K562 (cell line): Measurements from ENCODE around the gene UGT1A6. TPM values are rescaled to one million over a fixed set of nuclear protein-coding genes. Genes with fewer than 3 reads are reported as not detected.

Experiments used
- ATAC-seq: fragments of 200-7000 bp; cut with Tn5 transposase; 3 replicates; pipeline ENCODE4 v1.9.1; 2020; ENCODE audit warnings: moderate library complexity
- BruUV-seq: library from RNA; stranded (reverse); fragments of 400-500 nt; replicated peaks from 2 replicates; lab custom pipeline; 2021; lab: Mats Ljungman, UMichigan
- CTCF ChIA-PET: fragments of 300-600 bp; formaldehyde crosslinking; extraction: SDS; loops from one replicate; lab custom pipeline; 2021; ENCODE audit warnings: low intra/inter-chr PET ratio; lab: Yijun Ruan, JAX
- POLR2A ChIA-PET: fragments of 300-600, 350-650 bp; sonication (Branson Sonifier 250); formaldehyde crosslinking; extraction: SDS; loops from one replicate; lab custom pipeline; 2021; ENCODE audit warnings: antibody characterized with exemption, inconsistent platforms; lab: Yijun Ruan, JAX
- DNase-seq, 4 experiments: peaks; one replicate each; pipeline versions ENCODE4 v3.0.0 to v3.0.0-alpha.2; 2011 to 2018; ENCODE audit warnings: low spot score in 3 of 4, mixed read lengths in 3 of 4; ENCODE audit errors: extremely low read depth in 1 of 4
- FAIRE-seq: peaks from 2 replicates; lab custom pipeline; 2011; peaks lifted over from hg19 to GRCh38; lab: Jason Lieb, UNC
- H2AFZ ChIP-seq: 2 replicates; pipeline ENCODE4 v1.6.0; 2011; ENCODE audit warnings: low read depth, low read length, control low read depth, inconsistent platforms
- H3K27ac ChIP-seq: fragments of 200-600 bp; 3 replicates; pipeline ENCODE4 v1.8.0; 2011; ENCODE audit warnings: low read depth, mild to moderate bottlenecking, control low read depth, inconsistent platforms, low read length, moderate library complexity, mixed read lengths; ENCODE audit errors: extremely low read depth
- H3K27me3 ChIP-seq, 2 experiments: fragments of 300-600 bp in 1 of 2; 2 replicates in 1 of 2; 3 replicates in 1 of 2; pipeline versions ENCODE4 v1.6.0 to v1.8.0; 2011; ENCODE audit warnings: inconsistent platforms in 2 of 2, low read length in 2 of 2, mild to moderate bottlenecking in 1 of 2, mixed read lengths in 1 of 2, moderate library complexity in 1 of 2; ENCODE audit not compliant: control insufficient read depth in 2 of 2, insufficient read depth in 2 of 2
- H3K36me3 ChIP-seq: fragments of 300-600 bp; 3 replicates; pipeline ENCODE4 v1.8.0; 2011; ENCODE audit warnings: mild to moderate bottlenecking, low read length, inconsistent platforms; ENCODE audit not compliant: control insufficient read depth, insufficient read depth
- H3K4me1 ChIP-seq, 2 experiments: fragments of 200-600 bp in 1 of 2; replicated peaks in 1 of 2; 2 replicates in 1 of 2; 3 replicates in 1 of 2; pipeline versions ENCODE4 v1.5.1 to v1.8.0; 2011; ENCODE audit warnings: inconsistent platforms in 2 of 2, low read length in 2 of 2, mild to moderate bottlenecking in 1 of 2, mixed read lengths in 1 of 2, moderate library complexity in 1 of 2; ENCODE audit not compliant: control insufficient read depth in 2 of 2, insufficient read depth in 2 of 2
- H3K4me2 ChIP-seq: 2 replicates; pipeline ENCODE4 v1.6.1; 2011; ENCODE audit warnings: low read length, control low read depth, inconsistent platforms, mixed read lengths; ENCODE audit not compliant: insufficient read depth
- H3K4me3 ChIP-seq: fragments of 200-600 bp; sonication (generic), shearing (Covaris generic); 2 replicates; pipeline ENCODE4 v1.5.1; 2016; ENCODE audit warnings: control low read depth, inconsistent platforms
- H3K79me2 ChIP-seq: fragments of 200-600 bp; 3 replicates; pipeline ENCODE4 v1.8.0; 2011; ENCODE audit warnings: low read length, inconsistent platforms; ENCODE audit not compliant: control insufficient read depth, insufficient read depth
- H3K9ac ChIP-seq, 2 experiments: 2 replicates each; pipeline versions ENCODE4 v1.6.0 to v1.6.1; 2011; ENCODE audit warnings: low read depth in 2 of 2, low read length in 2 of 2, control low read depth in 1 of 2, inconsistent platforms in 1 of 2, mild to moderate bottlenecking in 1 of 2, mixed read lengths in 1 of 2; ENCODE audit not compliant: insufficient read depth in 1 of 2
- H3K9me1 ChIP-seq: one replicate; pipeline ENCODE4 v1.6.0; 2011; ENCODE audit warnings: inconsistent platforms, mild to moderate bottlenecking, low read length, moderate library complexity; ENCODE audit not compliant: control insufficient read depth, insufficient read depth
- H3K9me3 ChIP-seq: replicated peaks from 2 replicates; pipeline ENCODE4 v1.5.1; 2011; ENCODE audit warnings: low read depth, low read length, inconsistent platforms; ENCODE audit not compliant: control insufficient read depth, insufficient read depth
- H4K20me1 ChIP-seq: replicated peaks from 2 replicates; pipeline ENCODE4 v1.6.1; 2011; ENCODE audit warnings: low read length, inconsistent platforms, mixed read lengths; ENCODE audit not compliant: control insufficient read depth, insufficient read depth
- DDX20 ChIP-seq: fragments of 450-650 bp; IDR thresholded peaks from 2 replicates; pipeline ENCODE4 v1.6.1; 2016; ENCODE audit warnings: missing genetic modification characterization, low read depth, mild to moderate bottlenecking, missing compliant biosample characterization, moderate library complexity
- E2F3 ChIP-seq: fragments of 250-450 bp; sonication (Bioruptor Pico); IDR thresholded peaks from 2 replicates; pipeline ENCODE4 v1.4.0; 2020; ENCODE audit warnings: mild to moderate bottlenecking
- GABPB2 ChIP-seq: fragments of 250-450 bp; sonication (Bioruptor Pico); conservative IDR thresholded peaks from 2 replicates; pipeline ENCODE4 v1.5.1; 2021; ENCODE audit warnings: mild to moderate bottlenecking
- NFIC ChIP-seq: fragments of 450-650 bp; IDR thresholded peaks from 2 replicates; pipeline ENCODE4 v1.6.1; 2017; ENCODE audit warnings: mild to moderate bottlenecking, inconsistent platforms
- SMARCB1 ChIP-seq: IDR thresholded peaks from 2 replicates; pipeline ENCODE4 v1.6.1; 2011; ENCODE audit warnings: improper control_type of control experiment, low read depth; ENCODE audit not compliant: insufficient read length
- ZBTB17 ChIP-seq: fragments of 450-650 bp; formaldehyde crosslinking; IDR thresholded peaks from 2 replicates; pipeline ENCODE4 v1.4.0; 2020; ENCODE audit warnings: mild to moderate bottlenecking
- ZNF133 ChIP-seq: fragments of 250-450 bp; sonication (Bioruptor Pico); IDR thresholded peaks from 2 replicates; pipeline ENCODE4 v1.4.0; 2020; ENCODE audit warnings: mild to moderate bottlenecking
- ZNF445 ChIP-seq: fragments of 250-450 bp; sonication (Bioruptor Pico); IDR thresholded peaks from 2 replicates; pipeline ENCODE4 v1.4.0; 2020; ENCODE audit warnings: low read depth, mild to moderate bottlenecking, moderate library complexity
- ZSCAN29 ChIP-seq: fragments of 450-650 bp; IDR thresholded peaks from 2 replicates; pipeline ENCODE4 v1.6.1; 2017
- WGBS: fragments of 100-300 bp; shearing (Covaris generic); methylation state at CpG from one replicate; pipeline ENCODE4 v1.1.6; 2016; ENCODE audit warnings: low coverage, mixed read lengths; ENCODE audit not compliant: insufficient coverage; ENCODE audit errors: missing lambda C conversion rate; 5-methylcytosine and 5-hydroxymethylcytosine counted together
- in situ Hi-C: fragments of 300-500 bp; cut with MboI; formaldehyde crosslinking; loops from 4 replicates; pipeline ENCODE4 v1.15.0; 2018; ENCODE audit warnings: inconsistent platforms, mixed read lengths
- intact Hi-C: fragments of 100-400 bp; cut with micrococcal nuclease; formaldehyde crosslinking; loops from 2 replicates; pipeline ENCODE4 v1.14.2; 2022
- polyA plus RNA-seq, 8 experiments: library from polyadenylated mRNA; depleted of rRNA in 4 of 8; stranded (reverse) in 5 of 8; unstranded in 3 of 8; fragments of >200 nt; fragmentation: Nextera tagmentation in 2 of 8; fragmentation: Illumina TruSeq in 1 of 8; extraction: Ambion mirVana in 2 of 8; extraction: Trizol in 1 of 8; gene quantifications; 2 replicates each; pipeline versions ENCODE4 v1.2.1 to v1.2.3, GENCODE V29; 2011 to 2014; ENCODE audit warnings: inconsistent platforms in 1 of 8, missing spikeins in 1 of 8
- total RNA-seq, 7 experiments: library from RNA; depleted of rRNA in 6 of 7; stranded (reverse); fragments of >200 nt in 6 of 7; fragmentation: Illumina TruSeq in 2 of 7; extraction: Trizol in 2 of 7; gene quantifications; 2 replicates each; pipeline versions ENCODE4 v1.2.1 to v1.2.3, GENCODE V29; 2011 to 2021; ENCODE audit warnings: low replicate concordance in 1 of 7
- TF ChIP-seq, protein P1 (sequence below): fragments of 200-600 bp; sonication (generic); IDR thresholded peaks from one replicate; pipeline ENCODE4 v1.6.1; 2012; ENCODE audit warnings: mild to moderate bottlenecking, low read depth, low read length, inconsistent platforms
- TF ChIP-seq, protein P2 (sequence below): sonication (generic); formaldehyde crosslinking; IDR thresholded peaks from 2 replicates; pipeline ENCODE4 v1.8.0; 2022; ENCODE audit warnings: mild to moderate bottlenecking, low read depth, missing genetic modification reagents

Gene UGT1A6
- total and polyA plus RNA-seq, 9 of the 15 experiments (the other 6 are each of a cell fraction or from before 2014, with no cell fraction given): not detected

GRCh38 chr2:233799087-233799665 is 106.5 kb downstream of the UGT1A6 start:
- BruUV-seq: no TSS peak
- no peaks in the 10 kb centered on the region for H3K36me3 ChIP-seq
- intact Hi-C loops (no loop called here), in situ Hi-C loops (no loop called here)
- ChIA-PET POLR2A (interaction anchor here (0.6 kb wide), 1 partner anchor 203 kb away, joined by 4 read pairs; no protein-coding TSS in a partner anchor), CTCF (no interaction called here)
- 2% methylated on average over 7 of the region's 7 CpGs for WGBS
- H3K79me2 ChIP-seq: no peaks in the 10 kb centered on the region
- H3K27me3 ChIP-seq: peaks cover 0 to 7% of the 10 kb centered on the region in 2 experiments; a peak in 2 of 5 replicates
- ATAC-seq (no peak), FAIRE-seq (no peak), DNase-seq (no peak)
- no peak overlapping the region for H3K4me2 ChIP-seq
- no peaks in the 10 kb centered on the region for H4K20me1 ChIP-seq
- H2AFZ ChIP-seq: no peak overlapping the region
- no peak overlapping the region for H3K9ac ChIP-seq
- H3K9me3 ChIP-seq: no peaks in the 10 kb centered on the region
- H3K4me1 ChIP-seq: no peaks in the 10 kb centered on the region; a peak in 1 of 5 replicates
- TF ChIP-seq ZNF133 (CRISPR knock-in tag) (no peak), ZBTB17 (CRISPR knock-in tag) (no peak), GABPB2 (CRISPR knock-in tag) (no peak), E2F3 (CRISPR knock-in tag) (no peak), ZNF445 (CRISPR knock-in tag) (no peak), SMARCB1 (no peak), DDX20 (no peak), ZSCAN29 (no peak), NFIC (no peak)
- TF ChIP-seq, protein P1, sequence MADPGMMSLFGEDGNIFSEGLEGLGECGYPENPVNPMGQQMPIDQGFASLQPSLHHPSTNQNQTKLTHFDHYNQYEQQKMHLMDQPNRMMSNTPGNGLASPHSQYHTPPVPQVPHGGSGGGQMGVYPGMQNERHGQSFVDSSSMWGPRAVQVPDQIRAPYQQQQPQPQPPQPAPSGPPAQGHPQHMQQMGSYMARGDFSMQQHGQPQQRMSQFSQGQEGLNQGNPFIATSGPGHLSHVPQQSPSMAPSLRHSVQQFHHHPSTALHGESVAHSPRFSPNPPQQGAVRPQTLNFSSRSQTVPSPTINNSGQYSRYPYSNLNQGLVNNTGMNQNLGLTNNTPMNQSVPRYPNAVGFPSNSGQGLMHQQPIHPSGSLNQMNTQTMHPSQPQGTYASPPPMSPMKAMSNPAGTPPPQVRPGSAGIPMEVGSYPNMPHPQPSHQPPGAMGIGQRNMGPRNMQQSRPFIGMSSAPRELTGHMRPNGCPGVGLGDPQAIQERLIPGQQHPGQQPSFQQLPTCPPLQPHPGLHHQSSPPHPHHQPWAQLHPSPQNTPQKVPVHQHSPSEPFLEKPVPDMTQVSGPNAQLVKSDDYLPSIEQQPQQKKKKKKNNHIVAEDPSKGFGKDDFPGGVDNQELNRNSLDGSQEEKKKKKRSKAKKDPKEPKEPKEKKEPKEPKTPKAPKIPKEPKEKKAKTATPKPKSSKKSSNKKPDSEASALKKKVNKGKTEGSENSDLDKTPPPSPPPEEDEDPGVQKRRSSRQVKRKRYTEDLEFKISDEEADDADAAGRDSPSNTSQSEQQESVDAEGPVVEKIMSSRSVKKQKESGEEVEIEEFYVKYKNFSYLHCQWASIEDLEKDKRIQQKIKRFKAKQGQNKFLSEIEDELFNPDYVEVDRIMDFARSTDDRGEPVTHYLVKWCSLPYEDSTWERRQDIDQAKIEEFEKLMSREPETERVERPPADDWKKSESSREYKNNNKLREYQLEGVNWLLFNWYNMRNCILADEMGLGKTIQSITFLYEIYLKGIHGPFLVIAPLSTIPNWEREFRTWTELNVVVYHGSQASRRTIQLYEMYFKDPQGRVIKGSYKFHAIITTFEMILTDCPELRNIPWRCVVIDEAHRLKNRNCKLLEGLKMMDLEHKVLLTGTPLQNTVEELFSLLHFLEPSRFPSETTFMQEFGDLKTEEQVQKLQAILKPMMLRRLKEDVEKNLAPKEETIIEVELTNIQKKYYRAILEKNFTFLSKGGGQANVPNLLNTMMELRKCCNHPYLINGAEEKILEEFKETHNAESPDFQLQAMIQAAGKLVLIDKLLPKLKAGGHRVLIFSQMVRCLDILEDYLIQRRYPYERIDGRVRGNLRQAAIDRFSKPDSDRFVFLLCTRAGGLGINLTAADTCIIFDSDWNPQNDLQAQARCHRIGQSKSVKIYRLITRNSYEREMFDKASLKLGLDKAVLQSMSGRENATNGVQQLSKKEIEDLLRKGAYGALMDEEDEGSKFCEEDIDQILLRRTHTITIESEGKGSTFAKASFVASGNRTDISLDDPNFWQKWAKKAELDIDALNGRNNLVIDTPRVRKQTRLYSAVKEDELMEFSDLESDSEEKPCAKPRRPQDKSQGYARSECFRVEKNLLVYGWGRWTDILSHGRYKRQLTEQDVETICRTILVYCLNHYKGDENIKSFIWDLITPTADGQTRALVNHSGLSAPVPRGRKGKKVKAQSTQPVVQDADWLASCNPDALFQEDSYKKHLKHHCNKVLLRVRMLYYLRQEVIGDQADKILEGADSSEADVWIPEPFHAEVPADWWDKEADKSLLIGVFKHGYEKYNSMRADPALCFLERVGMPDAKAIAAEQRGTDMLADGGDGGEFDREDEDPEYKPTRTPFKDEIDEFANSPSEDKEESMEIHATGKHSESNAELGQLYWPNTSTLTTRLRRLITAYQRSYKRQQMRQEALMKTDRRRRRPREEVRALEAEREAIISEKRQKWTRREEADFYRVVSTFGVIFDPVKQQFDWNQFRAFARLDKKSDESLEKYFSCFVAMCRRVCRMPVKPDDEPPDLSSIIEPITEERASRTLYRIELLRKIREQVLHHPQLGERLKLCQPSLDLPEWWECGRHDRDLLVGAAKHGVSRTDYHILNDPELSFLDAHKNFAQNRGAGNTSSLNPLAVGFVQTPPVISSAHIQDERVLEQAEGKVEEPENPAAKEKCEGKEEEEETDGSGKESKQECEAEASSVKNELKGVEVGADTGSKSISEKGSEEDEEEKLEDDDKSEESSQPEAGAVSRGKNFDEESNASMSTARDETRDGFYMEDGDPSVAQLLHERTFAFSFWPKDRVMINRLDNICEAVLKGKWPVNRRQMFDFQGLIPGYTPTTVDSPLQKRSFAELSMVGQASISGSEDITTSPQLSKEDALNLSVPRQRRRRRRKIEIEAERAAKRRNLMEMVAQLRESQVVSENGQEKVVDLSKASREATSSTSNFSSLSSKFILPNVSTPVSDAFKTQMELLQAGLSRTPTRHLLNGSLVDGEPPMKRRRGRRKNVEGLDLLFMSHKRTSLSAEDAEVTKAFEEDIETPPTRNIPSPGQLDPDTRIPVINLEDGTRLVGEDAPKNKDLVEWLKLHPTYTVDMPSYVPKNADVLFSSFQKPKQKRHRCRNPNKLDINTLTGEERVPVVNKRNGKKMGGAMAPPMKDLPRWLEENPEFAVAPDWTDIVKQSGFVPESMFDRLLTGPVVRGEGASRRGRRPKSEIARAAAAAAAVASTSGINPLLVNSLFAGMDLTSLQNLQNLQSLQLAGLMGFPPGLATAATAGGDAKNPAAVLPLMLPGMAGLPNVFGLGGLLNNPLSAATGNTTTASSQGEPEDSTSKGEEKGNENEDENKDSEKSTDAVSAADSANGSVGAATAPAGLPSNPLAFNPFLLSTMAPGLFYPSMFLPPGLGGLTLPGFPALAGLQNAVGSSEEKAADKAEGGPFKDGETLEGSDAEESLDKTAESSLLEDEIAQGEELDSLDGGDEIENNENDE: no peak
- TF ChIP-seq, protein P2, sequence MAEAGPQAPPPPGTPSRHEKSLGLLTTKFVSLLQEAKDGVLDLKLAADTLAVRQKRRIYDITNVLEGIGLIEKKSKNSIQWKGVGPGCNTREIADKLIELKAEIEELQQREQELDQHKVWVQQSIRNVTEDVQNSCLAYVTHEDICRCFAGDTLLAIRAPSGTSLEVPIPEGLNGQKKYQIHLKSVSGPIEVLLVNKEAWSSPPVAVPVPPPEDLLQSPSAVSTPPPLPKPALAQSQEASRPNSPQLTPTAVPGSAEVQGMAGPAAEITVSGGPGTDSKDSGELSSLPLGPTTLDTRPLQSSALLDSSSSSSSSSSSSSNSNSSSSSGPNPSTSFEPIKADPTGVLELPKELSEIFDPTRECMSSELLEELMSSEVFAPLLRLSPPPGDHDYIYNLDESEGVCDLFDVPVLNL: no peak
- no peaks in the 10 kb centered on the region for H3K9me1 ChIP-seq
- H3K4me3 ChIP-seq: no peak overlapping the region
- H3K27ac ChIP-seq: no peak overlapping the region
